NT2/D1 (cell line): ENCODE results near the gene FBXO48.

Source experiments
- YY1 ChIP-seq: IDR thresholded peaks from 2 replicates; pipeline ENCODE4 v1.6.1; 2011; ENCODE audit not compliant: insufficient read length, insufficient read depth
- ZNF274 ChIP-seq: IDR thresholded peaks from 2 replicates; pipeline ENCODE4 v1.6.1; 2011; ENCODE audit warnings: mild to moderate bottlenecking, low read depth, low read length

- TF ChIP-seq ZNF274: no peak
- no peak for TF ChIP-seq YY1
These were observed 45.2 kb upstream of the FBXO48 start for GRCh38 chr2:68512326-68512725.
